OCI-LY3 (cell line): ENCODE results near the gene LAMA3.

ENCODE experiments used
- CTCF ChIP-seq: fragments of 200-600, 300-600 bp; sonication (generic); IDR thresholded peaks from 2 replicates; pipeline ENCODE4 v1.5.1; 2014; ENCODE audit warnings: antibody characterized with exemption, low read length, low read depth
- EZH2phosphoT487 ChIP-seq: fragments of 200-600 bp; shearing (Covaris generic); IDR thresholded peaks from 2 replicates; pipeline ENCODE4 v1.6.1; 2018; ENCODE audit warnings: antibody characterized with exemption, mixed run types, low read depth

- TF ChIP-seq CTCF = no peak
- no peak for TF ChIP-seq EZH2phosphoT487
Measured at GRCh38 chr18:23671564-23671963, 17.7 kb upstream of the LAMA3 start.
